Measurements from ENCODE around the gene GUCA1A. TPM values are rescaled to one million over a fixed set of nuclear protein-coding genes. Genes with fewer than 3 reads are reported as not detected.
A peak's percentile ranks its signal among the peaks of the same experiment; 100 is the strongest.
"Not testable (repeated sequence)": the region's sequence is repeated elsewhere in the genome, so short reads cannot be mapped to it uniquely, and the experiment has no call there.

GUCA1A gene
- total RNA-seq, 1 donor from 2014 or later, result 0.20 TPM

- DNase-seq, result no peak
Observed at GRCh38 chr6:42211726-42212125, 38.6 kb downstream of the GUCA1A start.

- DNase-seq, result no peak
Observed at GRCh38 chr6:42212442-42212841, 39.3 kb downstream of the GUCA1A start.

GRCh38 chr6:42216495-42216894 is 43.3 kb downstream of the GUCA1A start:
- DNase-seq, result not testable (repeated sequence)

- no peak for DNase-seq
Observed at GRCh38 chr6:42217157-42217518, 44.0 kb downstream of the GUCA1A start.

GRCh38 chr6:42217519-42218367 is 44.6 kb downstream of the GUCA1A start, which contains the start of gene MRPS10:
MRPS10 (minus strand) TSS chr6:42217861; CDS start chr6:42217849, 12 bp downstream.
- peak; percentile 88 for DNase-seq

- DNase-seq, result no peak
Observed at GRCh38 chr6:42220807-42221206, 47.6 kb downstream of the GUCA1A start.

- no peak for DNase-seq
Observed at GRCh38 chr6:42221546-42221945, 48.4 kb downstream of the GUCA1A start.

GRCh38 chr6:42222448-42222847 is 49.3 kb downstream of the GUCA1A start:
- no peak for DNase-seq

- DNase-seq, result no peak
Observed at GRCh38 chr6:42224222-42225028, 51.3 kb downstream of the GUCA1A start.

- no peak for DNase-seq
Observed at GRCh38 chr6:42225029-42225339, 51.8 kb downstream of the GUCA1A start.

- no peak for DNase-seq
Observed at GRCh38 chr6:42225419-42225818, 52.3 kb downstream of the GUCA1A start.

- no peak for DNase-seq
Observed at GRCh38 chr6:42226161-42226611, 53.0 kb downstream of the GUCA1A start.

- DNase-seq, result no peak
Observed at GRCh38 chr6:42226645-42227143, 53.5 kb downstream of the GUCA1A start.

GRCh38 chr6:42227173-42227850 is 54.1 kb downstream of the GUCA1A start:
- no peak for DNase-seq

GRCh38 chr6:42228305-42228704 is 55.1 kb downstream of the GUCA1A start:
- DNase-seq, result no peak

Other genes starting within 250 kb of the GUCA1A start
- 26.2 TPM for gene CCND3, start 231.6 kb upstream of the GUCA1A start, total RNA-seq
- gene TAF8, start 122.8 kb upstream of the GUCA1A start, total RNA-seq, result 11.0 TPM
- gene C6orf132, start 30.7 kb upstream of the GUCA1A start, total RNA-seq, result 14.5 TPM
- gene GUCA1B, start 21.6 kb downstream of the GUCA1A start, total RNA-seq, result 0.79 TPM
- gene MRPS10, start 44.5 kb downstream of the GUCA1A start, total RNA-seq, result 33.0 TPM

Data from skin of body (tissue), 2 donors.